ENCODE measurements around the gene CLCA4. TPM values are rescaled to one million over a fixed set of nuclear protein-coding genes. Genes with fewer than 3 reads are reported as not detected.

Gene CLCA4
- polyA plus RNA-seq, 3 donors, result not detected

GRCh38 chr1:86618358-86618757, 71.5 kb downstream of the CLCA4 start:
- Histone ChIP-seq H3K9me3 (replicated peaks in 1 of 2; ENCODE audit: control insufficient read depth in 1 of 2, insufficient read depth in 1 of 2, low read length in 2 of 2) (peaks cover 10 to 22% of the 10 kb centered on the region in 2 donors), H2AFZ (ENCODE audit: insufficient read depth, low read depth, low read length, poor library complexity, severe bottlenecking) (no peak overlapping the region), H4K20me1 (ENCODE audit: insufficient read depth, low read length) (no peaks in the 10 kb centered on the region), H3K79me2 (ENCODE audit: insufficient read depth, low read length) (no peaks in the 10 kb centered on the region), H3K9ac (ENCODE audit: insufficient read depth, low read length, poor library complexity, severe bottlenecking) (no peak overlapping the region), H3K4me3 (replicated peaks in 1 of 3; ENCODE audit: low read depth in 2 of 3, low read length in 3 of 3) (no peak overlapping the region), H3K4me2 (replicated peaks; ENCODE audit: extremely low read depth, low read length, poor library complexity, severe bottlenecking) (no peak overlapping the region), H3K4me1 (ENCODE audit: control insufficient read depth in 1 of 2, insufficient read depth in 2 of 2, low read length in 2 of 2) (peaks cover 8 to 12% of the 10 kb centered on the region in 2 donors), H3K36me3 (replicated peaks in 1 of 2; ENCODE audit: control insufficient read depth in 1 of 2, insufficient read depth in 2 of 2, low read length in 2 of 2) (no peaks in the 10 kb centered on the region), H3K27me3 (ENCODE audit: control insufficient read depth in 2 of 2, insufficient read depth in 2 of 2, low read length in 2 of 2) (no peaks in the 10 kb centered on the region), H3K27ac (ENCODE audit: low read depth in 1 of 2, low read length in 2 of 2) (no peak overlapping the region)
- Mint-ChIP-seq H3K36me3 (no peaks in the 10 kb centered on the region), H3K4me1 (peaks cover 13% of the 10 kb centered on the region), H3K27me3 (ENCODE audit: low read depth in 3 of 3) (peaks cover 0 to 1% (median 0%) of the 10 kb centered on the region in 3 donors), H3K9me3 (peaks cover 17 to 27% (median 24%) of the 10 kb centered on the region in 7 donors), H3K27ac (no peak overlapping the region), H3K4me3 (no peak overlapping the region)
- intact Hi-C loops (cut with micrococcal nuclease), result no loop called here
- DNase-seq, result no peak
- TF ChIP-seq CTCF (IDR thresholded peaks at IDR 0.05), result no peak

- TF ChIP-seq CTCF (IDR thresholded peaks at IDR 0.05), result no peak
- Histone ChIP-seq H4K20me1 (ENCODE audit: insufficient read depth, low read length) (no peaks in the 10 kb centered on the region), H3K79me2 (ENCODE audit: insufficient read depth, low read length) (no peaks in the 10 kb centered on the region), H3K9me3 (replicated peaks in 1 of 2; ENCODE audit: control insufficient read depth in 1 of 2, insufficient read depth in 1 of 2, low read length in 2 of 2) (peaks cover 2 to 13% of the 10 kb centered on the region in 2 donors), H3K36me3 (replicated peaks in 1 of 2; ENCODE audit: control insufficient read depth in 1 of 2, insufficient read depth in 2 of 2, low read length in 2 of 2) (no peaks in the 10 kb centered on the region), H2AFZ (ENCODE audit: insufficient read depth, low read depth, low read length, poor library complexity, severe bottlenecking) (no peak overlapping the region), H3K4me3 (replicated peaks in 1 of 3; ENCODE audit: low read depth in 2 of 3, low read length in 3 of 3) (no peak overlapping the region), H3K9ac (ENCODE audit: insufficient read depth, low read length, poor library complexity, severe bottlenecking) (no peak overlapping the region), H3K4me1 (ENCODE audit: control insufficient read depth in 1 of 2, insufficient read depth in 2 of 2, low read length in 2 of 2) (peaks cover 8 to 12% of the 10 kb centered on the region in 2 donors), H3K27me3 (ENCODE audit: control insufficient read depth in 2 of 2, insufficient read depth in 2 of 2, low read length in 2 of 2) (no peaks in the 10 kb centered on the region), H3K27ac (ENCODE audit: low read depth in 1 of 2, low read length in 2 of 2) (no peak overlapping the region), H3K4me2 (replicated peaks; ENCODE audit: extremely low read depth, low read length, poor library complexity, severe bottlenecking) (no peak overlapping the region)
- H3K27ac Mint-ChIP-seq, result no peak overlapping the region
- WGBS (ENCODE audit: insufficient coverage), result 100% methylated on average over 2 of the region's 4 CpGs
- H3K36me3 Mint-ChIP-seq, result no peaks in the 10 kb centered on the region
- H3K27me3 Mint-ChIP-seq (ENCODE audit: low read depth in 3 of 3), result peaks cover 0 to 1% (median 1%) of the 10 kb centered on the region in 3 donors
- peaks cover 13% of the 10 kb centered on the region for H3K4me1 Mint-ChIP-seq
- H3K9me3 Mint-ChIP-seq, result peaks cover 11 to 24% (median 19%) of the 10 kb centered on the region in 7 donors
- intact Hi-C loops (cut with micrococcal nuclease), result no loop called here
- H3K4me3 Mint-ChIP-seq, result no peak overlapping the region
- DNase-seq, result no peak
Measured at GRCh38 chr1:86619313-86619712, 72.4 kb downstream of the CLCA4 start.
